K562 (cell line): Measurements from ENCODE around the gene POU2AF1. TPM values are rescaled to one million over a fixed set of nuclear protein-coding genes. Genes with fewer than 3 reads are reported as not detected.

Source experiments
- ATAC-seq: fragments of 200-7000 bp; cut with Tn5 transposase; 3 replicates; pipeline ENCODE4 v1.9.1; 2020; ENCODE audit warnings: moderate library complexity
- BruUV-seq: library from RNA; stranded (reverse); fragments of 400-500 nt; replicated peaks from 2 replicates; lab custom pipeline; 2021; lab: Mats Ljungman, UMichigan
- CTCF ChIA-PET: fragments of 300-600 bp; formaldehyde crosslinking; extraction: SDS; loops from one replicate; lab custom pipeline; 2021; ENCODE audit warnings: low intra/inter-chr PET ratio; lab: Yijun Ruan, JAX
- POLR2A ChIA-PET: fragments of 300-600, 350-650 bp; sonication (Branson Sonifier 250); formaldehyde crosslinking; extraction: SDS; loops from one replicate; lab custom pipeline; 2021; ENCODE audit warnings: antibody characterized with exemption, inconsistent platforms; lab: Yijun Ruan, JAX
- DNase-seq, 4 experiments: peaks; one replicate each; pipeline versions ENCODE4 v3.0.0 to v3.0.0-alpha.2; 2011 to 2018; ENCODE audit warnings: low spot score in 3 of 4, mixed read lengths in 3 of 4; ENCODE audit errors: extremely low read depth in 1 of 4
- FAIRE-seq: peaks from 2 replicates; lab custom pipeline; 2011; peaks lifted over from hg19 to GRCh38; lab: Jason Lieb, UNC
- H2AFZ ChIP-seq: 2 replicates; pipeline ENCODE4 v1.6.0; 2011; ENCODE audit warnings: low read depth, low read length, control low read depth, inconsistent platforms
- H3K27ac ChIP-seq: fragments of 200-600 bp; 3 replicates; pipeline ENCODE4 v1.8.0; 2011; ENCODE audit warnings: low read depth, mild to moderate bottlenecking, control low read depth, inconsistent platforms, low read length, moderate library complexity, mixed read lengths; ENCODE audit errors: extremely low read depth
- H3K27me3 ChIP-seq, 2 experiments: fragments of 300-600 bp in 1 of 2; 2 replicates in 1 of 2; 3 replicates in 1 of 2; pipeline versions ENCODE4 v1.6.0 to v1.8.0; 2011; ENCODE audit warnings: inconsistent platforms in 2 of 2, low read length in 2 of 2, mild to moderate bottlenecking in 1 of 2, mixed read lengths in 1 of 2, moderate library complexity in 1 of 2; ENCODE audit not compliant: control insufficient read depth in 2 of 2, insufficient read depth in 2 of 2
- H3K36me3 ChIP-seq: fragments of 300-600 bp; 3 replicates; pipeline ENCODE4 v1.8.0; 2011; ENCODE audit warnings: mild to moderate bottlenecking, low read length, inconsistent platforms; ENCODE audit not compliant: control insufficient read depth, insufficient read depth
- H3K4me1 ChIP-seq, 2 experiments: fragments of 200-600 bp in 1 of 2; replicated peaks in 1 of 2; 2 replicates in 1 of 2; 3 replicates in 1 of 2; pipeline versions ENCODE4 v1.5.1 to v1.8.0; 2011; ENCODE audit warnings: inconsistent platforms in 2 of 2, low read length in 2 of 2, mild to moderate bottlenecking in 1 of 2, mixed read lengths in 1 of 2, moderate library complexity in 1 of 2; ENCODE audit not compliant: control insufficient read depth in 2 of 2, insufficient read depth in 2 of 2
- H3K4me2 ChIP-seq: 2 replicates; pipeline ENCODE4 v1.6.1; 2011; ENCODE audit warnings: low read length, control low read depth, inconsistent platforms, mixed read lengths; ENCODE audit not compliant: insufficient read depth
- H3K4me3 ChIP-seq: fragments of 200-600 bp; sonication (generic), shearing (Covaris generic); 2 replicates; pipeline ENCODE4 v1.5.1; 2016; ENCODE audit warnings: control low read depth, inconsistent platforms
- H3K79me2 ChIP-seq: fragments of 200-600 bp; 3 replicates; pipeline ENCODE4 v1.8.0; 2011; ENCODE audit warnings: low read length, inconsistent platforms; ENCODE audit not compliant: control insufficient read depth, insufficient read depth
- H3K9ac ChIP-seq, 2 experiments: 2 replicates each; pipeline versions ENCODE4 v1.6.0 to v1.6.1; 2011; ENCODE audit warnings: low read depth in 2 of 2, low read length in 2 of 2, control low read depth in 1 of 2, inconsistent platforms in 1 of 2, mild to moderate bottlenecking in 1 of 2, mixed read lengths in 1 of 2; ENCODE audit not compliant: insufficient read depth in 1 of 2
- H3K9me1 ChIP-seq: one replicate; pipeline ENCODE4 v1.6.0; 2011; ENCODE audit warnings: inconsistent platforms, mild to moderate bottlenecking, low read length, moderate library complexity; ENCODE audit not compliant: control insufficient read depth, insufficient read depth
- H3K9me3 ChIP-seq: replicated peaks from 2 replicates; pipeline ENCODE4 v1.5.1; 2011; ENCODE audit warnings: low read depth, low read length, inconsistent platforms; ENCODE audit not compliant: control insufficient read depth, insufficient read depth
- H4K20me1 ChIP-seq: replicated peaks from 2 replicates; pipeline ENCODE4 v1.6.1; 2011; ENCODE audit warnings: low read length, inconsistent platforms, mixed read lengths; ENCODE audit not compliant: control insufficient read depth, insufficient read depth
- ARHGAP35 ChIP-seq: fragments of 450-650 bp; IDR thresholded peaks from 2 replicates; pipeline ENCODE4 v1.6.1; 2018; ENCODE audit not compliant: partially characterized antibody
- ELK1 ChIP-seq: sonication (generic); formaldehyde crosslinking; IDR thresholded peaks from 2 replicates; pipeline ENCODE4 v1.8.1; 2022; ENCODE audit warnings: missing genetic modification reagents
- HNRNPLL ChIP-seq: fragments of 200-400 bp; formaldehyde crosslinking; IDR thresholded peaks from 2 replicates; pipeline ENCODE4 v1.6.1; 2017; ENCODE audit warnings: low read length, low read depth, mild to moderate bottlenecking; ENCODE audit not compliant: poor library complexity, severe bottlenecking
- MTF1 ChIP-seq: fragments of 250-450 bp; sonication (Bioruptor Pico); IDR thresholded peaks from 2 replicates; pipeline ENCODE4 v1.9.0; 2021; ENCODE audit warnings: moderate library complexity, mild to moderate bottlenecking, inconsistent platforms, borderline replicate concordance
- NFRKB ChIP-seq: fragments of 450-650 bp; IDR thresholded peaks from 2 replicates; pipeline ENCODE4 v1.6.1; 2016; ENCODE audit warnings: low read depth
- PTBP1 ChIP-seq: fragments of 200-400 bp; formaldehyde crosslinking; IDR thresholded peaks from 2 replicates; pipeline ENCODE4 v1.6.1; 2017; ENCODE audit warnings: low read depth, low read length
- RHOXF2B ChIP-seq: fragments of 250-450 bp; sonication (Bioruptor Pico); conservative IDR thresholded peaks from 2 replicates; pipeline ENCODE4 v1.5.1; 2021
- TBP ChIP-seq: optimal IDR thresholded peaks from 2 replicates; pipeline ENCODE3; 2011; ENCODE audit warnings: low read depth, low read length, improper control_type of control experiment
- U2AF1 ChIP-seq: fragments of 200-400 bp; formaldehyde crosslinking; optimal IDR thresholded peaks from 2 replicates; pipeline ENCODE3; 2017; ENCODE audit warnings: mild to moderate bottlenecking, low read depth, low read length, moderate library complexity
- XRCC3 ChIP-seq: fragments of 450-650 bp; IDR thresholded peaks from 2 replicates; pipeline ENCODE4 v1.6.1; 2017; ENCODE audit warnings: mild to moderate bottlenecking, moderate library complexity
- ZNF217 ChIP-seq: sonication (generic); formaldehyde crosslinking; IDR thresholded peaks from 2 replicates; pipeline ENCODE4 v1.8.0; 2022; ENCODE audit warnings: mild to moderate bottlenecking, missing genetic modification reagents
- ZNF551 ChIP-seq: fragments of 250-450 bp; sonication (Bioruptor Pico); IDR thresholded peaks from 2 replicates; pipeline ENCODE4 v1.5.0; 2021; ENCODE audit warnings: mild to moderate bottlenecking, moderate library complexity
- ZNF780A ChIP-seq: fragments of 250-450 bp; sonication (Bioruptor Pico); IDR thresholded peaks from 2 replicates; pipeline ENCODE4 v1.5.0; 2021; ENCODE audit warnings: mild to moderate bottlenecking
- WGBS: fragments of 100-300 bp; shearing (Covaris generic); methylation state at CpG from one replicate; pipeline ENCODE4 v1.1.6; 2016; ENCODE audit warnings: low coverage, mixed read lengths; ENCODE audit not compliant: insufficient coverage; ENCODE audit errors: missing lambda C conversion rate; 5-methylcytosine and 5-hydroxymethylcytosine counted together
- in situ Hi-C: fragments of 300-500 bp; cut with MboI; formaldehyde crosslinking; loops from 4 replicates; pipeline ENCODE4 v1.15.0; 2018; ENCODE audit warnings: inconsistent platforms, mixed read lengths
- intact Hi-C: fragments of 100-400 bp; cut with micrococcal nuclease; formaldehyde crosslinking; loops from 2 replicates; pipeline ENCODE4 v1.14.2; 2022
- polyA plus RNA-seq, 8 experiments: library from polyadenylated mRNA; depleted of rRNA in 4 of 8; stranded (reverse) in 5 of 8; unstranded in 3 of 8; fragments of >200 nt; fragmentation: Nextera tagmentation in 2 of 8; fragmentation: Illumina TruSeq in 1 of 8; extraction: Ambion mirVana in 2 of 8; extraction: Trizol in 1 of 8; gene quantifications; 2 replicates each; pipeline versions ENCODE4 v1.2.1 to v1.2.3, GENCODE V29; 2011 to 2014; ENCODE audit warnings: inconsistent platforms in 1 of 8, missing spikeins in 1 of 8
- total RNA-seq, 7 experiments: library from RNA; depleted of rRNA in 6 of 7; stranded (reverse); fragments of >200 nt in 6 of 7; fragmentation: Illumina TruSeq in 2 of 7; extraction: Trizol in 2 of 7; gene quantifications; 2 replicates each; pipeline versions ENCODE4 v1.2.1 to v1.2.3, GENCODE V29; 2011 to 2021; ENCODE audit warnings: low replicate concordance in 1 of 7

POU2AF1 gene
- total and polyA plus RNA-seq, 9 of the 15 experiments (the other 6 are each of a cell fraction or from before 2014, with no cell fraction given), result 0.09 TPM; not detected in 8

GRCh38 chr11:111354601-111354891 is 24.5 kb downstream of the POU2AF1 start:
- CTCF ChIA-PET, result no interaction called here
- Histone ChIP-seq H3K36me3 (no peaks in the 10 kb centered on the region), H4K20me1 (no peaks in the 10 kb centered on the region), H3K4me1 (peaks cover 0 to 3% of the 10 kb centered on the region in 2 experiments; a peak in 1 of 5 replicates), H2AFZ (no peak overlapping the region), H3K4me2 (no peak overlapping the region), H3K4me3 (no peak overlapping the region), H3K9me3 (no peaks in the 10 kb centered on the region), H3K79me2 (no peaks in the 10 kb centered on the region), H3K27ac (no peak overlapping the region), H3K9ac (no peak overlapping the region), H3K27me3 (peaks cover 0 to 5% of the 10 kb centered on the region in 2 experiments; a peak in 1 of 5 replicates), H3K9me1 (no peaks in the 10 kb centered on the region)
- no TSS peak for BruUV-seq
- WGBS, result 0% methylated on average over 2 of the region's 2 CpGs
- ATAC-seq, result no peak
- in situ Hi-C loops (no loop called here), intact Hi-C loops (loop anchor here (5.0 kb wide), 1 partner anchor 73 kb away; no protein-coding TSS in a partner anchor)
- POLR2A ChIA-PET, result interaction anchor here (0.8 to 1.1 kb wide), 2 partner anchors 67 to 86 kb away, joined by 3 read pairs; no protein-coding TSS in a partner anchor
- no peak for DNase-seq
- FAIRE-seq, result no peak
- TF ChIP-seq XRCC3 (no peak), MTF1 (CRISPR knock-in tag) (no peak), ZNF780A (CRISPR knock-in tag) (no peak), ELK1 (CRISPR knock-in tag) (no peak), RHOXF2B (CRISPR knock-in tag) (no peak), PTBP1 (no peak), NFRKB (no peak), HNRNPLL (no peak), ARHGAP35 (no peak), TBP (no peak), ZNF551 (CRISPR knock-in tag) (no peak), ZNF217 (CRISPR knock-in tag) (no peak), U2AF1 (no peak)
